Pons (tissue), 1 donor: ENCODE measurements around the gene KYNU.
A peak's percentile ranks its signal among the peaks of the same experiment; 100 is the strongest.
"Not testable (repeated sequence)": the region's sequence is repeated elsewhere in the genome, so short reads cannot be mapped to it uniquely, and the experiment has no call there.

ENCODE experiments used
- DNase-seq: peaks from one replicate; pipeline ENCODE4 v3.0.0-alpha.2; 2016; ENCODE audit warnings: low spot score

KYNU gene

DNA sequence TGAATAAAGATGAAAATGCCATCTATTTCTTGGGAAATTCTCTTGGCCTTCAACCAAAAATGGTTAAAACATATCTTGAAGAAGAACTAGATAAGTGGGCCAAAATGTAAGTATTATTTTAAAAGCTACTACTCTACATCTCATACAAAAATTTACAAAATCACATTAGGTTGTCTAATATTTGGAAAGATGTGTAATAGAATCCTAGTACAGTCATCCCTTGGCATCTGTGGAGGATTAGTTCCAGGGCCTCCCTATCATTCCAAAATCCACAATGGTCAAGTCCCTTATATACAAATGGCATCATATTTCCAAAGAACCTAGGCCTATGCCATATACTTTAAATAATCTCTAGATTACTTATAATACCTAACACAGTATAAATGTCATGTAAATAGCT is 41.2 kb downstream of the KYNU start:
- no peak for DNase-seq

DNA sequence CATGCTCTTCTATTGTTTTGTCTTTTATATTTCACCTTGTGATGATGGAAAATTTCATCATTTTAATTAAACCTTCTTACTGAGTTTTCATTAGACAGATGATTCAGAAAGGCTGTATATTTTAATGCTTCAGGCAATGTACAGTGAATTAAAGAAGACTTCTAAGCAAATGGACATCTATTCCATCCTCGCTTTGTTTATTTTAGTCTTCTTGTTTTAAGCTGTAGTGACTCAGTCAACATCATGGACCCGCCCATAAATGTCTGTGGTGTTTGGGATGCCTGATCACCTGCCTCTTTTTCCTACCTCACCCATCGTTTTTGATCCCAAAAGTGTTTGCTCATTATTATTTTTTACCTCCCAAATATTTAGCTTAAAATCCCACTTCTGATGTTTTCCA is 43.1 kb downstream of the KYNU start:
- DNase-seq: no peak

DNA sequence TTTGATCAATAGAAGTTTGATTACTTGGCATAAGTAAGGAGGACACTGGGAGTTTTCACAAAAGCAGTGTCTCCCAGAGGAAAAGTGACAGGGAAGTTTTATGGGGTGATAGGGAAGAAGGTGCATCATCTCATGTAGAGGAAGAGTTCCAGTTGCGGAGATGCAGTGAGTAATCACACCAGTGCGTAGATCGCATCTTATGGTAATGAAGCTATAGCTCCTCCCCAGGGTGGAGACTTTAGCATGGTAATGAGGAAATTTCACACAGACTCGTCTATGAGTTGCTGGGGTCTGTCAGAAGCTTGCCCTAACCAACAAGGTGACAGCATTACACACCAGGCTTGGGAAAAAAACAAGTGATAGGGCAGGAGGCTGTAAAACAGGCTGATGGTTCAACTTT is 49.0 kb downstream of the KYNU start:
- DNase-seq: no peak

DNA sequence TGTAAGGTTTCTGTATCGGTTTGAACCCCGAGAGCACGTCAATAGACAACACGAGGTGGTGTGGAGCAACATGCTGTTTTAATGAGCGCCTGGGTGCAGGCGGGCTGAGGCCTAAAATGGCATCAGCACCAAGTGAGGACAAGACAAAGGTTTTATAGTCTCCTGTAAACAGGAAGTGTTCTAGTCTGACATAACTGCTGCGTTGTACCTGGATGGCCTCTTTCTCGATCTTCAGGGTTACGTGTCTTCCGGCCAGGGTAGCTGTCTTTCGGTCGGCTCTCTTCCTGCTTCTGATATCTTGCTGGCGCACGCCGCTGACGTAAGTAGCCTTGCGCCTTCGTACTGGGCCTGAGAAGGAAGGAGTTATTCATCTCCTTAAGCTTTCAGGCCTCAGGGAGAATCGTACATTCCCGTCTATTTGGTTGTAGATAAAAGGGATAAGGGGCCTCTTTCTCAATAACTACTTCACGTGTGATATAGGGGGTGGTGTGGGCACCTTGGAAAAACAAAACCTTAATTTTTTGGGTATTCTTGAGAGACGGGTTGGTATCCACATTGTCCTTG is 53.5 kb downstream of the KYNU start:
- DNase-seq: no peak

DNA sequence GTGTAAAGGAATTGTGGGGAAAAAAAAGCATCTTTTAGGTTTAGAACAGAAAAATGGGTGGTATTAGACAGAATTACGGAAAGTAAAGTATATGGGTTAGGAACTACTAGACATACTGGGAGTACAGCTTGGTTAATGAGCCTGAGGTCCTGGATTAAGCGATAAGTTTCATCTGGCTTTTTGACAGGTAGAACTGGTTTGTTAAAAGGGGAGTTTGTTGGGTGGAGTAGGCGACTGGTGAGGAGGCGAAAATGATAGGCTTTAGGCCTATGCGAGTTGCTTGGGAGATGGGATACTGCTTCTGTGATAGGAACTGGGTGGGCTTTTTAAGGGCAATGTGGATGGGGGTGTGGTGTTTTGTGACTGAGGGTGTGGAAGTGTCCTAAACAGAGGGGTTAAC is 56.5 kb downstream of the KYNU start:
- no peak for DNase-seq

DNA sequence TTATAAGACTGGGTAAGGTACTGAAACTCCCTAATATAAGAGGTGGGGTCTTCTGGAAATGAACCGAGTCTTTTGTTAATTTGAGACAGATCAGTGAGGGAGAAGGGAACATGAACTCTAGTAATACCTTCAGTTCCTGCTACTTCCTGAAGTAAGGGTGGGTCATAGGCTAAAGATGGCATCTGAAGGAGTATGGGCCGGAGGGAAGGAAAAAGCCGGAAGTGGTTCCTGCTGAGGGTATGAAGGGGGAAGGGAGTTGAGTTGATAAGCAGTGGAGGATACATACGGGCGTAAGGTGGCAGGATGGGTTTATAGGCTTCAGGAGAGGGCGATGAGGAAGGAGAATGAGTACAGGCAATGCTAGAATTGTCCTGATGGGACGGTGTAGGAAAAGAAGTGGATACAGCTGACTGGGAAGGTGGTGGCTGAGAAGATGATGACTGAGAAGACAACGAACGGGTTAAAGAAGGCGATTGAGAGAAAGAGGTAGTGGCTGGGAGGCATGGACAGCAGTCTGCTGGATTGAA is 58.2 kb downstream of the KYNU start:
- no peak for DNase-seq

DNA sequence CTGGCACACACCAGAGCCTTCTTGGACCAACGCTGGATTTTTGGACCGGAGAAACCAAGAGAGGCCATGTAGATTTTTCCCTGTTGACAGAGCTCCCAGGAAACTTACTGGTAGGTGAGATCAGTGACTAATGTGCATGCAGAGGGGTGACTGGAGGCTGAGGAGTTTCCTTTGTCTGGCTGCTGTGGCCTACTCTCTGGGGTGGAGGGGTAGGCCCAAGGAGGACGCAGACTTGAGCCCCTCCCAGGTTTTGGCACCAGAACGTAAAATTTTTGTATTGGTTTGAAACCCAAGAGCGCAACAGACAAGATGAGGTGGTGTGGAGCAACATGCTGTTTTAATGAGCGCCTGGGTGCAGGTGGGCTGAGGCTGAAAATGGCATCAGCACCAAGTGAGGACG is 59.2 kb downstream of the KYNU start:
- no peak for DNase-seq

DNA sequence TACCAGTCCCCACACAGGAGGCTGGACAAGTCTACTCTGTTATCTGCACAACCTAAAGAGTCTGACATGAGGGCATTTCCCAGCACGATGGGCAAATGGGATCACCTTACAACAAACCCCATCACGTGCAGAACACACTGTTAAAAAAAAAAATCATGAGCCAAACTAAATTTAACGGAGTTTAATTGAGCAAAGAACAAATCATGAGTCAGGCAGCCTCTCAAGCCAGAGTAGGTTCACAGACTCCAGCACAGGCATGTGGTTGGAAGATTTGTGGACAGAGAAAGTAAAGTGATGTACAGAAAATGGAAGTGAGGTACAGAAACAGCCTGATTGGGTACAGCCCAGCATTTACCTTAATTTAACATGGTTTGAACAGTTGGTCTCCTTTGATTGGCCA is 59.9 kb downstream of the KYNU start:
- DNase-seq: no peak

DNA sequence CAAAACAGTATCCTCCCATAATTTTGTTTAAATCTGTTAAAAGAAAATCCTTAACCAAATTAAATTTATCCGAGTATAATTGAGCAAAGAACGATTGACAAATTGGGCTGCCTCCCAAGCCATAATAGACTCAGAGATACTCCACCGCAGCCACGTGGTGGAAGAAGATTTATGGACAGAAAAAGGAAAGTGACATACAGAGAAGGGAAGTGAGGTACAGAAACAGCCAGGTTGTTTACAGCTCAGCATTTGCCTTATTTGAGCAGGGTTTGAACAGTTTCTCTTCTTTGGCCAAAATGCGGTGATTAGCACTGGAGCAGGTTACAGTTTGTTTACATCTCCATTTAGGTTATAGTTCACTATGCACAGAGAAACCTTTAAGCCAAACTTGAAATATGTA is 60.8 kb downstream of the KYNU start:
- DNase-seq: no peak

DNA sequence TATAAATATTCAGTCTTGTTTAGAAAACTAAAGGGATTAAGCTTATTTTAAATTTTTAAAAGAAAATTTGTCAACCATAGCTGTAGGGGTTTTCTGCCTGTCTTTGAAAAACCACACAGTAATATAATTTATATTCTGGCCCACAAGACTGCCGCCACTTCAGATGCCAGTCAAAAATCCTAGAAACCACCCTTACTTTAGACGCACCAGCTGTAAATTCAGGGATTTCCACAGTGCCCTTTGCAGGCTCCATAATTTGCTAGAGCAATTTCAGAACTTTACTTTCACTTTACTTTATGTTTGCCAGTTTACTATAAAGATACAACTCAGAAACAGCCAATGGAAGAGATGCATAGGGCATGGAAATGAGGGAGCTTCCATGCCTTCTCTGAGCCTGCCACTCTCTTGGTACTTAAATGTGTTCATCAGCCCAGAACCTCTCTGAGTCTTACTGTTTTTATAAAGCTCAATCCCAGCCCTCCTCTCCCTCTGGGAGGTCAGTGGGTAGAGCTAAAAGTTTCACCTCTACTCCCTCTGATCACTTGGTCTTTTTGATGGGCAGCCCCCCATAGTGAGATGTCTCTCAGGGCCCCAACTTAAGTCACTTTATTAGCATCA is 63.3 kb downstream of the KYNU start:
- no peak for DNase-seq

DNA sequence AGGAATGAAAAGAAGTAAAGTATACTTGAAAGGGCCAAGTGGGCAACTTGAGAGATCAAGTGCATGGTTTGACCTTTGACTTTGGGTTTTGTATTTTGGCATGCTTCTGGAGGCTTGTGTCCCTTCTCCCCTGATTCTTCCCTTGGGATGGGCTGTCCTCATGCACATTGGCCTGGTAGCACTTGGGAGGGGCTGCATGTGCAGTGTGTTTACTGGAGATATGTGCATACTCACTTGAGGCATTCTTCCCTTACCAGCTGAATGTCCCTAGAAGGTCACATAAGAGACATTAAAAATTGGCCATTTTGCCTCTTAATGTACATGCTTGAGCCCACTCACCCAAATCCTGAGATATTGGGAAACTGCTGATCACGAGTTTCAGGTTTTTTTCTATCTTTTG is 65.2 kb downstream of the KYNU start:
- no peak for DNase-seq

DNA sequence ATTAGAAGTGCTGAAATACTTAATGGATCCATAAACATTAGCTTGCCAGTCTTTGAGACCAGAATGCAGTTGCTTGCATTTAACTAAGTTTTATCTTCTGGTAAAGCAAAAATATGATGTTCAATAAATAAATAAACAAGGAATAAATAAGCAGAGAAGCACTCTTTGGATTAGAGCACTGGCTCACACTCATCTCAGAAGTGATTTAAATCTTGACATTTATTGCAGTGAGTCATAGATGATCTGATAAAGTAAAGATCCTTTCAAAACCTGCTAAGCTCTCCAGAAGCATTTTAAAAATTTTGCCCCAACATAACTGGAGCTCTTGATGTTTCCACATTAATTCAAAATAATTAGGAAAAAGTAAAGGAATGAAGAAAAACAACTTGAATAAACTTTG is 66.8 kb downstream of the KYNU start:
- no peak for DNase-seq

DNA sequence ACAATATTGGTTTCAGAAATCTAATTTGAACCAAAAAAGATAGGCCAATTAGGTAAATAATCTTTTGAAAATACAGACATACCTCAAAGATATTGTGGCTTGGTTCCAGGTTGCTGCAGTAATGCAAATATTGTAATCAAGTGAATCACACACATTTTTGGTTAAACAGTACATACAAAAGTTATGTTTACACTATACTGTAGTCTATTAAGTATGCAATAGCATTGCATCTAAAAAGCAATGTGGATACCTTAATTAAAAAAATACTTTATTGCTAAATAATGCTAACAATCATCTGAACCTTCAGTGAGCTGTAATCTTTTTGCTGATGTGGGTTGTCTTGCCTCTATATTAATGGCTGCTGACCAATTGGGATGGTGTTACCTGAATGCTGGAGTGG is 67.3 kb downstream of the KYNU start:
- DNase-seq: no peak

DNA sequence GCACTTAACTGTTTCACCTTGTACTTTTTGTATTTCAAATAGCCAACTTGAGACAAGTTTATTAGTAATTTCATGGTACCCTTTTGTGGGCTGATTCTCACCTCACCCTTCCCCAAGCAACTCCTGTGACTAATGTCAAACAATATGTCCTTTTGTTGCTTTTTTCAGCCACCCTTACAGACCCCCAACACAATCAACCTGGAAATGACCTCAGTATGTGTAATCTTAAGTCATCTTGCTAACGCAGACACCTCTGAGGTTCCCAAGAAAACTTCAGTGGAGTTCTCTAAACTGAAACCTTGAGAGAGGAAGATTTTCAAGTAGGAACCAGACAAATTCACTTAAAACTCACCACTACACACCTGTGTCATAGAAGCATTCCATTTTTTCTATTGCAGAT is 69.5 kb downstream of the KYNU start:
- no peak for DNase-seq

DNA sequence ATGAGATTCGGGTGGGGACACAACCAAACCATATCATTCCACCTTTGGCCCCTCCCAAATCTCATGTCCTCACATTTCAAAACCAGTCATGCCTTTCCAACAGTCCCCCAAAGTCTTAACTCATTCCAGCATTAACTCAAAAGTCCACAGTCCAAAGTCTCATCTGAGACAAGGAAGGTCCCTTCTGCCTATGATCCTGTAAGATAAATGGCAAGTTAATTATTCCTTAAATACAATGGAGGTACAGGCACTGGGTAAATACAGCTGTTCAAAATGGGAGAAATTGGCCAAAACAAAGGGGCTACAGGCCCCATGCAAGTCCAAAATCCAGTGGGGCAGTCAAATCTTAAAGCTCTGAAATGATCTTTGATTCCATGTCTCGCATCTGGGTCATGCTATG is 71.3 kb downstream of the KYNU start:
- DNase-seq: not testable (repeated sequence)

DNA sequence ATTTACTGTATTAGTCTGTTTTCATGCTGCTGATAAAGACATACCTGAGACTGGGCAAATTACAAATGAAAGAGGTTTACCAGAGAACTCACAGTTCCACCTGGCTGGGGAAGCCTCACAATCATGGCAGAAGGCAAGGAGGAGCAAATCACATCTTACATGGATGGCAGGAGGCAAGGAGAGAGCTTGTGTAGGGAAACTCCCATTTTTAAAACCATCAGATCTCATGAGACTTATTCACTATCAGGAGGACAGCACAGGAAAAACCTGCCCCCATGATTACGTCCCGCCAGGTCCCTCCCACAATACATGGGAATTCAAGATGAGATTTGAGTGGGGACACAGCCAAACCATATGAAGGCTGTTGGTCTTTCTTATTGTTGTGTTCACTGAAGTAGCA is 72.9 kb downstream of the KYNU start:
- not testable (repeated sequence) for DNase-seq

DNA sequence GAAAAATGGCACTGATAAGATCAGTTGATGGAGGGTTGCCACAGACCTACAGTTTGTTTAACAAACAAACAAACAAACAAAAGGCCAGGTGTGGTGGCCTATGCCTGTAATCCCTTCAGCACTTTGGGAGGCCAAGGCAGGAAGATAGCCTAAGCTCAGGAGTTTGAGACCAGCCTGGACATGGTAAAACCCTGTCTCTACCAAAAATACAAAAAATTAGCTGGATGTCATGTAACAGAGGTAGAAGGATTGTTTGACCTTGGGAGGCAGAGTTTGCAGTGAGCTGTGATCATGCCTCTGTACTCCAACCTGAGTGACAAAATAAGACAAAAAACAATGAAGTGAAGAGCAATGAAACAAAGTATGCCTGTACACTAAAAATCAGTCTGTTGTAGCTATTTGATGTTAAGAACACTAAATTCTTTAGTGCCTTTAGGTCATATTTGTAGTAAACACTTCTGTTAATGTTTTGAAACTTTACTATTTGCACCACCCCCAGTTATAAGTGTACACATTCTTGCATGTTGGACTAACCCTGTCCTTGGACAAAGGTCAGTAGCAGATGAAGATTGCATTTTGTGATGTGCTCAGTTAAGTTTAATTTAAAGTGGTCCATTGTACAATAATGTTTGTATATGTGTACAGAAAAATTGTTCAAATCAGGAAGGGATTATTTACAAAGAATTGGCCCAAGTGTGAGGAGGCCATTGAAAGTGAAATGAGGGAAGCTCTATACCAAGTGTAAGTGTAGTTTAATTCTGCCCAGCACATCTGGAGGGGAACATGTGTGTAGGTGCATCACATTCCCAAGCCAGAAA is 73.9 kb downstream of the KYNU start:
- no peak for DNase-seq

DNA sequence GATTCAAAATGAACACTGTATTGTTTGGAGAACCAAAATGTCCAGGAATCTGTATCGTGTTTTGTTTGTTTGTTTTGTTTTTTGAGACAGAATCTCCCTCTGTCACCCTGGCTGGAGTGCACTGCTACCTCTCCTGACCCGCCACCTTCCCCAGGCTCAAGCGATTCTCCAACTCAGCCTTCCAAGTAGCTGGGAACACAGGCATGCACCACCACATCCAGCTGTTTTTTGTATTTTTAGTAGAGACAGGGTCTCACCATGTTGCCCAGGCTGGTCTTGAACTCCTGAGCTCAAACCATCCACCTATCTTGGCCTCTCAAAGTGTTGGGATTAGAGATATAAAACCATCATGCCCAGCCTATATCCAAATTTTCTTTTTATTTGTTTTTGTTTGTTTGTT is 74.6 kb downstream of the KYNU start:
- no peak for DNase-seq

DNA sequence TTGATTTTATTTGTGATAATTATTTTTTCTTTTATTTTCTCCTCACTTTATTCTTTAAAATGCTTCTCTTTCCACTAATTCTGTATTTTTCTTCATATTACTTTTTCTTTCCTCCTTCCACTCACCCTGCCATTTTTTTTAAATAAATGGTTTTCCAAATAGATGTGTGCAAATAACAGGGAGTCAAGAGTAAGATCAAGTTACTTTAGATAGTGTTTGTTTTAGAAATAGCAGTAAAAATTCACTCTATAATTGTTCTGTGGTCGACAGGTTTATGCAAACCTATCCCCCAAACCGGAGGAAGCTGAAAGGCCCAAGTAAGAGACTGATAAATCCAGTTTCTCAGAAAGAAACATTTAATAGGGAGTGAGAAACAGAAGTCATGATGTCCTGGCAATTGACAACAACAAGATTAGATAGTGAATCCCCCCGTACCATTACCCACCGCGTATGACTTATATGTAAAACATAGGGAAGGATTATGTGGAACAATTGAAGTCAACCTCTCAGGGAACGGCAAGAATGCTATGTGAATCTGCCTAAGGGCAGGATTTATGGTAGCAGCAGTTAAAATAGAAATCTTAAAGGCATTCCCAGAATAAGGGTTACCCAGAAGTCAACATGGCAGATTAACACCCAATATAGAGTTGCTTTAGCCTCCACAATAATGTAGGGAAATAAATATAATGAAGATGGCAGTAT is 75.5 kb downstream of the KYNU start:
- DNase-seq: no peak

DNA sequence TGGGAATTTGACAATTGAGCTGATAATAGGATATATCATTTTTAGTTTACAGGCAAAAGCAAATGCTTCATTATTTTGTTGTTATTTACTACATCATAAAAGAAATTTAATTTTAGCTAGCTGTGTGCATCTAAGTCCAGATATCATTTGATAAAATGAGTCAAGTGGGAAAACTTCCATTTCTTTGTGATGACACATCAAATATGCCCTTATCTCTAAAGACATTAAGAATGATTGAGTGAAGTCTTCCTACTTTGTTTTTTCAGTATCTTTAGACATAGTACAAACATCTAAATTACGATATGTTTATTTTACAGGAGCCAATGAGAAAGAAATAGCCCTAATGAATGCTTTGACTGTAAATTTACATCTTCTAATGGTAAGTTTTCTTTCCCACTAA is 77.0 kb downstream of the KYNU start:
- no peak for DNase-seq

DNA sequence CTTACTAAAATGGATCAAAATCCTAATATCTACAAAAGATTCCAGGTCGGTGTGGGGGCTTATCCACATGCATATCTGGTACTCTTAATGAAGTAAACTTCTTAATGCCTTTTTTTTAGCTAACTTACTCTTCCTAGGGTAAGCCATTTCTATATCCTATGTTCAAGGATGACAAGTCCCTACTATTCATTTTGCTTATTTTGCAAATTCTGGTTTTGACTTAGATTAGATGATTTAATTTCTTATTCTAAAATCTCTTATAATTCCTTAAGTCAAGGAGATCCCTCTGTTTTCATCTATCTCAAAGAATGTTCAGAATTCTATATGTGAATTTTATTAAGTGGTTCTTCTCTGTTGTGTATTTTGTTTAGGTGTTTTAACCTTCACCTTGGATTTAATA is 79.7 kb downstream of the KYNU start:
- no peak for DNase-seq

DNA sequence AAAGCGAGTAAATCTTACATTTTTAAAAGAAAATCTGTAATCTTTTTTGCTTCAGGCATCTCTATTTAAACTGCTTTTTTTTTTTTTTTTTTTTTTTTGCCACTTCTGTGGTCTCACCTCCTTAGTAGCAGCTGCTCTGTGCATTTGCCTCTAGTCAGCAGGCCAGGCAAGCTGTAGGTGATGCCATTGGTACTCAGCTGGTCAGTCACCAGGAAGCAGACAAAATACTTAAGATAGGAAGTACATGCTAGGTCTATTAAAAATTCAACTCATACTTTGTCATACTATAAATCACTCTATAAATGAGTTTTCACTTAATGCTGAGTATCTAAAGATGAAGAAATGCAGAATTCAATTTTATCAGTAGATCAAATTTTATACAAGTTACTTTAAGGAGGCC is 83.7 kb downstream of the KYNU start:
- DNase-seq: no peak

DNA sequence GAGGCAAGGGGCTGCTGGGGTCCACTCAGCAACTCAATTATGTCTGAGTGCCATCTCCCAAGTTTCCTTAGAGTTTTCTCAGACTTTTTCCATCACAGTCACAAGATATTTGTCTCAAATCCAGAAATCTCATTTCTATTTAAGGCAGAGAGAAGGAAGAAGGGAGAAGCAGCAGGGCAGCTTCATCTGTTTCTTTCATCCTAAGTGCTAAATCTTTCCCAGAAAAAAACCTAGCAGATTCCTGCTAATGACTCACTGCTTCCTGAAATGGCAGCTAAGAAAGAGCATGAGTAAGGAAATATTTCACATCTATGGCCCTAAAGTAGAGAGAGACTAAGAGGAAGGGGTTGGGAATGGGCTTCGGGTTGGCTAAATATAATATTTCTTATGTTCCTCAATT is 88.0 kb downstream of the KYNU start:
- DNase-seq: peak; percentile 7
